GM12892 (cell line): ENCODE data around the gene RNF114.

Source experiments
- POLR2A ChIP-seq: IDR thresholded peaks from 2 replicates; pipeline ENCODE4 v1.6.1; 2011; ENCODE audit warnings: low read depth, low read length, control low read depth
- POLR2AphosphoS5 ChIP-seq: IDR thresholded peaks from 2 replicates; pipeline ENCODE4 v1.6.1; 2011; ENCODE audit warnings: low read depth, low read length, control low read depth
- TAF1 ChIP-seq: IDR thresholded peaks from 2 replicates; pipeline ENCODE4 v1.6.1; 2011; ENCODE audit warnings: low read depth, mild to moderate bottlenecking, control low read depth, low read length, borderline replicate concordance

DNA sequence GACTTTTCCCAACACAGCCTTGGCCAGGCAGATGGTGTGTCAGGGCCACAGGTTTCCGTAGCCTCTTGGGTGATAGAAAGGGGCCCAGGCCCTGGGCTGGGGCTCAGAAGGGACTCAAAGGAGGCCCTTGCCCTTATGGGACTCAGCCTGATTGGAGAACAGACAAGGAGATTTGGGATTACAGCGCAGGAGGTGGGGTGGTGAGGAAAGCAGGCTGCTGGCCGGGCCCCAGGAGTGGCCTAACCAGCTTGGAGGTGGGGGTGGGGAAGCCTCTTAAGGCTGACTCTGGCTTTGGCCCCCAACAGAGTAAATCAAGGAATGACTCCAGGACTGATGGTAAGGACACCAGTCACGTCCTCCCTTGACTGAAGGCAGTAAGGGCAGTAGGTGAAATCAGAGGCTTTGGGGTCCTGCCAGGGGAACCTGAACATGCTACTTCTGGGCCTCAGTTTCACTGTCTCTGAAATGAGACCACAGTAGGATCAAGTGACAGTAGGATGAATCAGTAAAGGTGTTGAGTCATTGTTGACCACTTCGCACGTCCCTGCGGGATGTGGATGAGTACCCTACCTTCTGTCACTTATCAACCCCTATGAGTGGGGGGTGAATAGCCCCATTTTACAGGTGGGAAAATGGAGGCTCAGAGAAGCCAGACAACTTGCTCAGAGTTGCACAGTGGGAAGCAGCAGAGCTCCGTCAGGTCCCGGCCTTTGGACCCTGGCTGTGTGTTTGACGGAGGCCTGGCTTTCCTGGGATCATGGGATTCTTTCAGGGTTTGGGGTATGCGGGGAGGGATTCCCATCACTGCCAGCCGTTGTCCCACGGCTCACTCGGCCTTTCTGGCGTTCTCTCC is 51.0 kb downstream of the RNF114 start:
- no peak for TF ChIP-seq POLR2AphosphoS5
- no peak for TF ChIP-seq TAF1
- no peak for TF ChIP-seq POLR2A
